GM19452 (cell line): Measurements from ENCODE around the gene FNIP1.
"Not testable (repeated sequence)": the region's sequence is repeated elsewhere in the genome, so short reads cannot be mapped to it uniquely, and the experiment has no call there.

Experiments used
- ATAC-seq: cut with Tn5 transposase; IDR thresholded peaks from one replicate; pipeline ENCODE4 v1.9.1; 2021; ENCODE audit not compliant: unreplicated experiment

FNIP1 gene

GRCh38 chr5:131796793-131797693, at the start of gene FNIP1:
Gene FNIP1 (minus strand): TSS chr5:131797017. CDS start chr5:131796921, 96 bp downstream.
- peak; percentile 94 for ATAC-seq

- no peak for ATAC-seq
Observed at GRCh38 chr5:131846536-131846935, 49.7 kb upstream of the FNIP1 start.

DNA sequence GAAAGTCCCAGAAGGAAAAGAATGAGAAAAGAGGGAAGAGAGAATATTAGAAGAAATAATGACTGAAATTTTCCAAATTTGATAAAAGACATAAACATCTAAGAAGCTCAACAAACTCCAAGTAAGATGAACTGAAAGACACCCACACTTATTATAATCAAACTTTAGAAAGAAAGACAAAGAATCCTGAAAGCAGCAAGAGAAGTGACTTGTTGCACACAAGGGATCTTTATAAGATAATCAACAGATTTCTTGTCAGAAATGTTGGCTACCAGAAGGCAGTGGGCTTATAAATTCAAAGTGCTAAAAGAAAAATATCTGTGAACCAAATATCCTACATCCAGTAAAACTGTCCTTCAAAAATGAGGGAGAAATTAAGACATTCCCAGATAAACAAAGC, 49.0 kb upstream of the FNIP1 start:
- no peak for ATAC-seq

DNA sequence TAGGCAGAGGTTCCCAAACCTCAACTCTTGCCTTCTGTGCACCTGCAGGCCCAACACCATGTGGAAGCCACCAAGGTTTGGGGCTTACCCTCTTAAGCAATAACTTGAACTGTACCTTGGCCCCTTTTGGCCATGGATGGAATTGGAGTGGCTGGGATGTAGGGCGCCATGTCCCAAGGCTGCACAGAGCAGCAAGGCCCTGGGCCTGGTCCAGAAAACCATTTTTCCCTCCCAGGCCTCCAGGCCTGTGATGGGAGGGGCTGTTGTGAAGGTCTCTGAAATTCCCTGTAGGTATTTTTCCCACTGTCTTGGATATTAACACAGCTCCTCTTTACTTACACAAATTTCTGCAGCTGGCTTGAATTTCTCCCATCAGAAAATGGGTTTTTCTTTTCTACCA, 46.2 kb upstream of the FNIP1 start:
- ATAC-seq = not testable (repeated sequence)

DNA sequence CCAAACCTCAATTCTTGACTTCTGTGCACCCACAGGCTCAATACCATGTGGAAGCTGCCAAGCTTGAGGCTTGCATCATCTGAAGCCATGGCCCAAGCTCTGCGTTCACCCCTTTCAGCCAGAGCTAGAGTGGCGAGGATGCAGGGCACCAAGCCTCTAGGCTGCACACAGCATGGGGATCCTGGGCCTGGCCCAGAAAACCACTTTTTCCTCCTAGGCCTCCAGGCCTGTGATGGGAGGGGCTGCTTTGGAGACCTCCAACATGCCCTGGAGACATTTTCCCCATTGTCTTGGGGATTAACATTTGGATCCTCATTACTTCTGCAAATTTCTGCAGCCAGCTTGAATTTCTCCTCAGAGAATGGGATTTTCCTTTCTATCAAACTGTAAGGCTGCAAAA, 35.9 kb upstream of the FNIP1 start:
- not testable (repeated sequence) for ATAC-seq

DNA sequence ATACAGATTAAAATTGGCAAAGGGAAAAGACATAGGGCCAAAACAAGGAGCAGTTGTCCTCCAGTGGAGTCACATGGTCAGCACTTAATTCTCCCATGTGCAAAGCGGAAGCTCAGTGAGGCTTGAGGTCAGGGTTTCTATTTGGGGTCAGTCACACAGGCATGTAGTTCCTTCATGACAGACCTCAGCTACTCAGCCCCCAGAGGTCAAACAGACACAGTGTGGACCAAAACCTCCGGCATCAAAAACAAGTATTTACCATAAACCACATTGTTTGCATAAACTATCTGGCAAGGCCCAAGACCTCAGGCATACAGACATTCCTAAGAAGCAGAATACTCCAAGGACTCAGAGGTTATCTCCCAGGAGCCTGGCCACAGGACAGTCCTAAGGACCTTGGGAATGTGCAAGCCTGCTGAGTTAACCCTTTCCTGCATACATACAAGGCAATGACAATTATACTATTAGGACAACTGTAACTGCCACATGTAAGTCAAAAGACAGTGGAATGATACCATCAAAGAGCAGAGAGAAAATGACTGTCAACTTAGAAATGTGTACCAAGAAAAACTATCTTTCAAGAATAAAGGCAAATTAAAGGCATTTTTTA, 28.7 kb upstream of the FNIP1 start:
- ATAC-seq = peak; percentile 86

- no peak for ATAC-seq
Observed at GRCh38 chr5:131824631-131825030, 27.8 kb upstream of the FNIP1 start.

- no peak for ATAC-seq
Observed at GRCh38 chr5:131821221-131821620, 24.4 kb upstream of the FNIP1 start.

DNA sequence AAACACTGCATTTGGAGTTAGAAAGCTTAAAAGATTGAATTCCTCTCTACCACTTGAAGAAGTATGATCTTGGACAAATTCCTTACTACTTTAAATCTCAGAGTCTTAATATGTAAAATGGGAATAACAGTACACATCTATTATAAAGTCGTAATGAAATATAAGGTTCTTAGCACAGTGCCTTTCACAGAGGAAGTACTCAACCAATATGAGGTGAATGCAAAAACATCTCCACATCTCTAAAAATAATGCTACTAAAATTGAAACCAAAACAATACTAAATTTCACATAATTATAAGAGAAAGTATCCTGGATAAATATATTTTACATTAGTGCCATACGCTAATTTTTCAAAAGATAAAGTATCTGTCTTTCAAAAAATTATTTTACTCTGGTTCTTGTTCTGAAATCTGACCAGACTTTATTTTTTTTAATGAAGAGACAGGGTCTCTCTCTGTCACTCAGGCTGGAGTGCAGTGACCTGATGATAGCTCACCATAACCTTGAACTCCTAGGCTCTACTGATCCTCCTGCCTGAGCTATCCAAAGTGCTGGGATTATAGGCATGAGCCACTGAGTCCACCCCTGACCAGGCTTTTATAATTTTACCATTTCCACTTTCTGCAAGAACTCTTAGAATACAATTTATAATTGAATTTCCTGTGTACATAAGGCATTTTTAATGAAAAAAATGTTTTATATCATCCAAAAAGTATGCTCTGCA, 21.3 kb upstream of the FNIP1 start:
- ATAC-seq = no peak

GRCh38 chr5:131814990-131815389, 18.2 kb upstream of the FNIP1 start:
- ATAC-seq = no peak

- ATAC-seq = no peak
Observed at GRCh38 chr5:131812371-131813160, 15.7 kb upstream of the FNIP1 start.

GRCh38 chr5:131810510-131811249, 13.9 kb upstream of the FNIP1 start:
- ATAC-seq = no peak

DNA sequence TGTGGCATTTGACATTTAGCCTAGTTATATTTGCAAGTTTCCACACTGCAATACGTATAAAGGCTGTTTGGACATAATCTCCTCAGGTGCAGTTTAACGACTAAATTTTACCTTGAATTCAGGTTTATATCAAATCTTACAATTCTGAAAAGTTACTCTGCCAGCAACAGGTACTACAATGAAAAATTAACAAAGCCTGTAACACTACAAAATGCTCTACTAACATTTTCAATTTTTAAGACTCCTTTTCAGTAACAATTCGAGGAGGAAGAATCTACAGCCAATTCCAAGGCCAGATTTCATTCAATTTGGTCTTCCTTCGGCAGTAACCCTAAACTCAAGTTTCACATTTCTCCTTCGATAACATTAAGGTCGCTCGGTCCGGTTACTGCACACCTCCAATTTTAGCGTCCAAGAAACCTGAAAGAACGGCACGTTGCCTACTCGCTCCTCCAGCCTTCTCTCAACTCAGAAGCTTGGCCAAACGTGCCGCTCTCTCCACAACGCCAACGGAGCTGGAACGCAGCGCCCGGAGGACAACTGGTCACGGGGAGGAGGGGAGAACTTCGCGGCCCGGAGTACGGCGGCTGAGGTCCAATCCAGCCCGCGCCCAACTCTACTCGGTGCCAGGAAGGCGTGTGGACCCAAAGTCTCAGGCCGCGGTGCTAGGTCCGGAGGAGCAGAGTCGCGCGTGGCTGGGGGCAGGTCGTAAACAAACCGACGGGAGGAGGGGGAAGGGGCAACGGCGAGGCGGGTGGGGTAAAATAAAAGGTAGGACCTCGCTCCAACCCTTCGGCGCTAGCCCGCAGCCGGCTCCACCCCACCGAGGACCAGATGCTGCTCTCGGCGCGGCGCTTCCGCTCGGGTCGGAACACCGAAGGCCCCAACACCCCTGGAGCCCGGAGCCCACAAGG, 681 bp downstream of the FNIP1 start:
- peak; percentile 20 for ATAC-seq

DNA sequence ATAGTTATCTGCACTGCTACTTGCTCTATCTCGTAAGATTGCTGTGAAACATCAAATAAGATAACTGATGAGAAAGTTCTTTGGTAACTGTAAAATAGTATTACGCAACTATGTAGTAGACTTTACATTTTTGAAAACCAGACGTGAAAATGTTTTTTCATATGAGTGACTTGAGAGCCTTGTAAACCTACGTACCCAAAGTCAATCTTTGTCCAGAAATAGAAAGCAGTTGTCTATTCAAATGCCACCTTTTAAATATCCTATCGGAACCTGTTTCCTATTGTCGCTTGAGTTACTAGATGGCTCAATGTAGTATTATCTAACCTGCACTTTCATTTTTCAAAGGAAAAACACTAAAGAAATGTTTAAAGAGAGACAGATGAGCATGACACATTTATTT, 1.6 kb downstream of the FNIP1 start:
- ATAC-seq = no peak

- ATAC-seq = no peak
Observed at GRCh38 chr5:131794586-131794985, 2.2 kb downstream of the FNIP1 start.

DNA sequence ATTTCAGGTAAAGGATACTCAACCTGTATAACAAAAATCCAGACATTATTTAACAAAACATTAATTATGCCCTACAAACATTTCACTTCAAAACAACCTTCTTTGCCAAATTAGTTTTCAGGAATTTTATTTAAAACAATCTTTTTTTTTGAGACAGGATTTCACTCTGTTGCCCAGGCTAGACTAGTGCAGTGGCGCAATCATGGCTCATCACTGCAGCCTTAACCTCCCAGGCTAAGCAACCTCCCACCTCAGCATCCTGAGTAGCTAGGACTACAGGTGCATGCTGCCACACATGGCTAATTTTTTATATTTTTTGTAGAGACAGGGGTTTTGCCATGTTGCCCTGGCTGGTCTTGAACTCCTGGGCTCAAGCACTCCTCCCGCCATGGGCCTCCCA, 3.9 kb downstream of the FNIP1 start:
- ATAC-seq = no peak

- no peak for ATAC-seq
Observed at GRCh38 chr5:131791866-131792265, 5.0 kb downstream of the FNIP1 start.

GRCh38 chr5:131790550-131790949, 6.3 kb downstream of the FNIP1 start:
- no peak for ATAC-seq

- ATAC-seq = no peak
Observed at GRCh38 chr5:131789765-131790164, 7.1 kb downstream of the FNIP1 start.
